Activated CD4-positive, alpha-beta T cell treated with anti-CD3 and anti-CD28 coated beads, Interleukin-2, amount 10 ng/mL, durations not matched to agents 7 days and 5 days (primary cell): Measurements from ENCODE around the gene LANCL2. TPM values are rescaled to one million over a fixed set of nuclear protein-coding genes. Genes with fewer than 3 reads are reported as not detected.

ENCODE experiments used
- CTCF ChIA-PET: fragments of 350-600 bp; sonication (Branson Sonifier 250); formaldehyde crosslinking; loops from one replicate; lab custom pipeline; 2021; ENCODE audit warnings: antibody characterized with exemption; lab: Charles Lee
- POLR2A ChIA-PET: fragments of 350-600 bp; sonication (Branson Sonifier 250); formaldehyde crosslinking; loops from one replicate; lab custom pipeline; 2021; ENCODE audit warnings: antibody characterized with exemption; lab: Charles Lee
- DNase-seq: peaks from one replicate; pipeline ENCODE4 v3.0.0-alpha.2; 2020
- H3K27ac Mint-ChIP-seq: one replicate; pipeline ENCODE4 v1.8.0; 2021; ENCODE audit warnings: mild to moderate bottlenecking, moderate library complexity, mixed read lengths
- H3K27me3 Mint-ChIP-seq: one replicate; pipeline ENCODE4 v1.8.0; 2021; ENCODE audit warnings: mixed read lengths
- H3K36me3 Mint-ChIP-seq: one replicate; pipeline ENCODE4 v1.8.0; 2021; ENCODE audit warnings: low read depth, mixed read lengths
- H3K4me1 Mint-ChIP-seq: one replicate; pipeline ENCODE4 v1.8.0; 2021; ENCODE audit warnings: mixed read lengths
- H3K4me3 Mint-ChIP-seq: one replicate; pipeline ENCODE4 v1.8.0; 2021; ENCODE audit warnings: mild to moderate bottlenecking, moderate library complexity, mixed read lengths
- H3K9me3 Mint-ChIP-seq: one replicate; pipeline ENCODE4 v1.8.0; 2021; ENCODE audit warnings: mixed read lengths
- total RNA-seq, 2 experiments: library from RNA; stranded (reverse); gene quantifications; one replicate each; pipeline ENCODE4 v1.2.3, GENCODE V29; 2021

Gene LANCL2
- total RNA-seq, 2 experiments from 2014 or later, result 10.3 to 12.3 TPM

GRCh38 chr7:55483046-55483445 is 117.9 kb downstream of the LANCL2 start:
- ChIA-PET CTCF (no interaction called here), POLR2A (no interaction called here)
- Mint-ChIP-seq H3K27ac (peak overlapping the region; percentile 7), H3K36me3 (peaks cover 55% of the 10 kb centered on the region), H3K9me3 (no peaks in the 10 kb centered on the region), H3K27me3 (no peaks in the 10 kb centered on the region), H3K4me1 (peaks cover 73% of the 10 kb centered on the region), H3K4me3 (no peak overlapping the region)
- DNase-seq, result no peak

Other genes starting within 250 kb of the LANCL2 start
- 10 to 100 TPM; 74.5 to 77.2 TPM for gene VOPP1, start 207.2 kb downstream of the LANCL2 start, total RNA-seq